GM18861 (cell line): ENCODE results near the gene FERMT1.
"Not testable (repeated sequence)": the region's sequence is repeated elsewhere in the genome, so short reads cannot be mapped to it uniquely, and the experiment has no call there.

Experiments
- ATAC-seq: cut with Tn5 transposase; IDR thresholded peaks from one replicate; pipeline ENCODE4 v1.9.1; 2021; ENCODE audit not compliant: unreplicated experiment

FERMT1 gene

GRCh38 chr20:6115221-6115895, 7.5 kb downstream of the FERMT1 start:
- ATAC-seq, result no peak

GRCh38 chr20:6114696-6115095, 8.1 kb downstream of the FERMT1 start:
- ATAC-seq, result no peak

GRCh38 chr20:6113951-6114350, 8.9 kb downstream of the FERMT1 start:
- no peak for ATAC-seq

- not testable (repeated sequence) for ATAC-seq
Observed at GRCh38 chr20:6112965-6113364, 9.9 kb downstream of the FERMT1 start.

- no peak for ATAC-seq
Observed at GRCh38 chr20:6108330-6108729, 14.5 kb downstream of the FERMT1 start.

GRCh38 chr20:6104493-6105188, 18.2 kb downstream of the FERMT1 start:
- ATAC-seq, result no peak

- no peak for ATAC-seq
Observed at GRCh38 chr20:6103301-6103700, 19.5 kb downstream of the FERMT1 start.

- no peak for ATAC-seq
Observed at GRCh38 chr20:6101346-6101745, 21.5 kb downstream of the FERMT1 start.

GRCh38 chr20:6100246-6100645, 22.6 kb downstream of the FERMT1 start:
- ATAC-seq, result no peak

GRCh38 chr20:6099819-6100218, 23.0 kb downstream of the FERMT1 start:
- no peak for ATAC-seq

GRCh38 chr20:6095409-6095808, 27.4 kb downstream of the FERMT1 start:
- ATAC-seq, result no peak

- ATAC-seq, result no peak
Observed at GRCh38 chr20:6094565-6094964, 28.3 kb downstream of the FERMT1 start.

- no peak for ATAC-seq
Observed at GRCh38 chr20:6094063-6094462, 28.8 kb downstream of the FERMT1 start.

GRCh38 chr20:6091661-6092060, 31.2 kb downstream of the FERMT1 start:
- ATAC-seq, result no peak

- ATAC-seq, result no peak
Observed at GRCh38 chr20:6086868-6087267, 36.0 kb downstream of the FERMT1 start.

- ATAC-seq, result no peak
Observed at GRCh38 chr20:6083926-6084325, 38.9 kb downstream of the FERMT1 start.

- ATAC-seq, result no peak
Observed at GRCh38 chr20:6081236-6081635, 41.6 kb downstream of the FERMT1 start.

GRCh38 chr20:6079016-6079415, 43.8 kb downstream of the FERMT1 start:
- no peak for ATAC-seq

GRCh38 chr20:6075428-6076219, 47.2 kb downstream of the FERMT1 start:
- ATAC-seq, result no peak

- ATAC-seq, result no peak
Observed at GRCh38 chr20:6074784-6075183, 48.0 kb downstream of the FERMT1 start.

GRCh38 chr20:6074145-6074561, 48.7 kb downstream of the FERMT1 start:
- ATAC-seq, result no peak
